Islet precursor cell (in vitro differentiated cells): ENCODE measurements around the gene CERCAM.

Experiments
- DNase-seq: peaks from one replicate; pipeline ENCODE4 v3.0.0-alpha.2; 2018

CERCAM gene

GRCh38 chr9:128420651-128421481, at the start of gene CERCAM:
CERCAM (plus strand) TSS chr9:128420857; CDS start chr9:128420878, 21 bp downstream.
- DNase-seq = peak; percentile 82

- DNase-seq = no peak
Measured at GRCh38 chr9:128371630-128372117, 49.0 kb upstream of the CERCAM start.

GRCh38 chr9:128372188-128372641, 48.4 kb upstream of the CERCAM start:
- DNase-seq = no peak

DNA sequence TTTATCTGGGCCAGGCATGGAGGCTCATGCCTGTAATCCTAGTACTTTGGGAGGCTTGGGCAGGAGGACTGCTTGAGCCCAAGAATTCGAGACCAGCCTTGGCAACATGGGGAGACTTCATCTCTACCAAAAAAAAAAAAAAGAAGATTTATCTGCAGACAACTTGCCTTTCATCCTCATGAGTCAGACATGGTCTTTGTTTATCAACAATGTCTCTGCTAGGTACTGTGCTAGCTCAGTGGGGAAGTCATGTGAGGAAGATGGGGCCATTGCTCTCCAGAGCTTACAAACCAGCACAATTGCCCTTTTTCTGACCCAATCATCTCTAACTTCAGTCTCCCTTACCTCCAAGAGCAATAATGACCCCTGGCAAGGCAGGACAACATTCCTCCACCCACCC, 47.9 kb upstream of the CERCAM start:
- no peak for DNase-seq

DNA sequence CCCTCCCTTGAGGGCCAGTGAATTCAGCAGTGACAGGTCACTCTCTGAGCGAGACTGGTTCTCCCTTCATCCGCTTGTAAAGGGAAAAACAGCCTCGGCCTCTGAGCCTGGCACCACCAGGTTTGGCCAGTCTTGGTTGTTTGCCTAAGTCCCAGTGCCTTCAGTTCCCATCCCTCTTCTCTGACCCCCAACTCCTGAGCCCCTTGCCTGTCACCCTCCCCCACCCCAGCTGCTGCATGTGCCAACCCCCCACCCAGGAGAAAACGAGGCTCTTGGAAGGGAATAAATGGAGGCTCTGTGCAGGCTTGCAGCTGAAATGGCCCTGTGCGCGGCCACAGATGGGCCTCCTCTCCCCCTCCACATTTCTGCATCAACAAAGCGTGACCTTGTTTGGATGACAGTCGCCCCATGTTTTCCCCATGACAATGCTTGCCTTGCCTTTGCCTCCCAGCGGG, 46.4 kb upstream of the CERCAM start:
- no peak for DNase-seq

- DNase-seq = no peak
Measured at GRCh38 chr9:128375865-128376264, 44.8 kb upstream of the CERCAM start.

- DNase-seq = no peak
Measured at GRCh38 chr9:128382261-128382660, 38.4 kb upstream of the CERCAM start.

GRCh38 chr9:128383007-128383753, 37.5 kb upstream of the CERCAM start:
- DNase-seq = no peak

DNA sequence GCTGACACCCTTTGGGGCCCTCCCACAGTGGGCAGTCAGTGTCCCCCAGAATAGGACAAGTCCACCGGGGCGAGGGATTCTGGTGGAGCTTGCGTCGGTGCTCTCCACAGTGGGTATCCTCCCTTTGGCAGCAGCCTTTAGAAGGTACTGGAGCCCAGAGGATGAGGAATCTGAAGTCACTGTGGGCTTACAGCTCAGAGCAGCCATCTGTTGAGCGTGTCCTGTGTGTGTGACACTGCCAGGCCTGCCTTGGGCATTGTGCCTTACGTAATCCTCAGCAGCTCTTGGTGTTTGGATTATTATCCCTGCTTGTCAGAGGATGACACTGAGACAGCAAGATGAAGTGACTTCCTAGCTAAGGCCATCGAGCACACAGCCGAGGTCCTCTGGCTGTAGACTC, 36.9 kb upstream of the CERCAM start:
- no peak for DNase-seq

GRCh38 chr9:128384801-128385495, 35.7 kb upstream of the CERCAM start:
- DNase-seq = no peak

DNA sequence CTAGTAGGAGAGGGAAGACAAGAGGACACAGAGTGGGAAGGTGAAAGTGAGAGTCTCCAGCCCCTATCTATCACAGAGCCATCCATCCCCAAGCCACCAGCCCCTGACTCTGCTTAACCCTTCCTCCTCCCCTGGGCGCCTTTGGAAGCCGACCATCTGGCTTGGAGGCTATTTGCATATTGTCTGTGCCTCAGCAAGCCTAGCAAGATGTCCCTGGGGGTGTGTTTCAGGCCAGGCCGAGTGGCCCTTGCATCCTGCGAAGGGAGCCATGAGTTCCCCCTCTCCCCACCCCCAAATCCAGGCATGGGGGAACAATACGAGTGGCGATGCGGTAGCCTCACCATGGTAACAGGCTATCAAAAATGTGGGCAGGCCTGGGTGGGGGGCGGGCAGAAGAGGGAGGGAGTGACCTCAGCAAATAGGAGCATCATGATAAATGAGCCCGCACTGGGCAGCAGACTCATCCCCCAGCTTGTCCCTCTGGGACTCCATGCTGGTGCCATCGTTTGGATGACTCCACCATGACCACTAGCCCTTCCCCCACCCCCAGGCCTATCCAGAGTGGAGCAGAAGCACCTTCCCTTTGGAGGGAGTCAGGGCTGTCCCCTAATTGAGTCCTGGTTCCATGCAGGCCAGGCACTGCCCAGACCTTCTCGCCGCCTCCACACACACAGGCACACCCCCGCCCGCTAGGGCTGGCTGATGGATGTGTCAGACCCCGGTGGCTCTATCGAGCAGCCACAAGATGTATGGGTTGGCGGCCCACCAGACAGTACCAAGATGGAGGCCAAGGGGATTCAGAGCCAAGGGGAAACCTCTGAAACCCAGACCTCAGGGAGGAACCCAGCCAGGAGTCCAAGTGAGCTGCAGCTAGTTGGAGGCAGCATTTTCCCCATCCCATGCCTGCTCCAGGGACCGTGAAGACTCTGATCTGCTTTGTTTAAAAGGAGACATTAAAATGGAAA, 34.9 kb upstream of the CERCAM start:
- DNase-seq = no peak

- no peak for DNase-seq
Measured at GRCh38 chr9:128388150-128388549, 32.5 kb upstream of the CERCAM start.

- no peak for DNase-seq
Measured at GRCh38 chr9:128389395-128390149, 31.1 kb upstream of the CERCAM start.

DNA sequence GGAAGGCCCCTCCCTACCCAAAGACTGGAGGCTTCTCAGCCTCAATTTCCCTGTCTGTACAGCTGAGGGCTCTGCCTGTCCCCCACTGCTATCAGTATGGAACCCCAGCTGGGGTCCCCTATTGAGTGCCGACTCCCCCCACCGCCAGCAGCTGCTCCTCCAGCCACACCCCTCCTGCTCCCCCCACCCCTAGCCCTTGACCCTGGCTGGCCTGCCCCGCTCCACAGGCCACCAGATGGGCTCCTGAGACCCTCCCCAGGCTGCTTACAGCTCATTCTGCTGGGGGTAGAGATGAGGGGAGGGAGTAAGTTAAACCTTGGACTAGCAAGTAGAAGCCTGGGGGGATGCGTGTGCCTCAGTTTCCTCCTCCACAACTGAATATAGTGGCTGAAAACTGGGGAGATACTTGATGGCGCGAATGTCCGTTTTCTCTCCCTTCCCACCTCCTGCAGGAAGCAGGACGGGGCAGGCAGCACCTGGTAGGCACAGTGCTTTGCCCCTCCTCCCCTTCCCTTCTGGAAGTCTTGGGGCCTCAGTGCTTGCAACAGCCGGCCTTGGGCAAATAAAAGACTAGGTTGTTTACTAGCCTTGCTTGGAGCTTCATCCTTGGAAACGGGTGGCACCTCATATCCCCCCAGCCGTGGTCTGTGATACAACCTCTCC, 30.4 kb upstream of the CERCAM start:
- DNase-seq = no peak

- no peak for DNase-seq
Measured at GRCh38 chr9:128390813-128391711, 29.6 kb upstream of the CERCAM start.

GRCh38 chr9:128391956-128392301, 28.7 kb upstream of the CERCAM start:
- DNase-seq = no peak

GRCh38 chr9:128392302-128393144, 28.1 kb upstream of the CERCAM start:
- DNase-seq = no peak

DNA sequence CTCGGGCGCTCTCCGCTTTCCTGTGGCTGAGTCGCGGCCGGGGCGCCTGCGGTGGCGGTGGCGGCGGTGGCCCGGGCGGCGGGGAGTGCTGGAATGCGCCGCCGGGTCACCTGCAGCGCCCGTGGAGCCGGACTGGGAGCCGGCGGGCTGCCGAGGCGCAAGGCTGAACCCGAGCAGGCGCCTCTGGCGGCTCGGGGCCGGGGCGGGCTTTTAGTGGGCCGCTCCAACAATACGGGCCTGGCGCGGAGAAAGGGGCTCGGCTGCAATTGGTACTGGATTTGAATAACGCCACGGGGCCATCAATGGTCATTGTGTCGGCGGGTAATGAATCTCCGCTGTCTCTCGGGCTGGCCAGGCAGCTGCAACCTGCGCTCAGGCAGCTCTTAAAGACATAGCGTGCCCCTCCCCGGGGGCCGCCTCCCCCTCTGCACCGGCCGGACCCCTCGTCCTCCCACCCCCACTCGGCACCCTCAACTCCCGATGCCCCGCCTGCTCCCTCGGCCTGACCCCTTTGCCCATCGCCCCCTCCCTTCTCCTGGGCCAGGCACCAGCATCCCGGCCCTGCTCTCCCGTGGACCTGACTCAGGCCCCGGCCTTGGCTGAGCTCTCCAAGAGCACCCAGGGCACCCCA, 27.4 kb upstream of the CERCAM start:
- peak; percentile 72 for DNase-seq
